Uterus (tissue), 2 donors: ENCODE measurements around the gene VRTN.

Experiments used
- CTCF ChIP-seq, 4 experiments: fragments of 200-600 bp in 2 of 4; fragments of 450-650 bp in 2 of 4; sonication (generic) in 2 of 4; IDR thresholded peaks; one replicate each; pipeline ENCODE4 v1.5.1; 2016 to 2019; ENCODE audit warnings: antibody characterized with exemption in 4 of 4, mild to moderate bottlenecking in 2 of 4, moderate library complexity in 1 of 4
- POLR2A ChIP-seq, 2 donors: fragments of 450-650 bp; IDR thresholded peaks; one replicate each; pipeline ENCODE4 v1.6.1; 2016; ENCODE audit warnings: antibody characterized with exemption in 2 of 2, mild to moderate bottlenecking in 1 of 2, moderate library complexity in 1 of 2

DNA sequence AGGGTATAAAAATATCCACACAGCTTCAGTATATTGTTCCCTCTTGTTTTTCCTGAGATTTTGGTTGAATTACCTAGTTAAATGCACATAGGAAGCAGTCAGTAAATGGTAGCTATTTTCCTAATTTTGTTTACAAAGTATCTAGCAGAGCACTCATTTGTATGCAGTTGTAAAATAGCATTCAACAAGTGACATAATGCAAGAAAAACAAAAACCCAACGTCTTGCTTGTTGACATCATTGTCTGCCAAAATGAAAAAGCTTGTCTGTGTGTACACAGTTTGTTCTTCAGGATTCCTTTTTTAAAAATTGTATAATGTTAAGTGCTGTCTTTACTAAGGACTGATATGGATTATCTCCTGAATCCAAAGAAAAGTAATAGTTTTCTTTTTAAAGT lies 2.7 kb downstream of the VRTN start:
- TF ChIP-seq CTCF (IDR thresholded peaks at IDR 0.05) (no peak), POLR2A (IDR thresholded peaks at IDR 0.05) (no peak)
